Stimulated activated CD4-positive, alpha-beta T cell treated with anti-CD3 and anti-CD28 coated beads, TNF-alpha, amount 100 ng/mL, for 4 hours (primary cell): ENCODE results near the gene HMCN1.
"Not testable (repeated sequence)": the region's sequence is repeated elsewhere in the genome, so short reads cannot be mapped to it uniquely, and the experiment has no call there.

Source experiments
- DNase-seq, 3 experiments: peaks; one replicate each; pipeline ENCODE4 v3.0.0-alpha.2; 2020; ENCODE audit warnings: low read depth in 3 of 3

Gene HMCN1

GRCh38 chr1:185853739-185854138 is 119.5 kb downstream of the HMCN1 start:
- DNase-seq = no peak

- no peak for DNase-seq
These were observed 122.3 kb downstream of the HMCN1 start for GRCh38 chr1:185856482-185856881.

- DNase-seq = no peak
These were observed 123.3 kb downstream of the HMCN1 start for GRCh38 chr1:185857442-185857841.

- no peak for DNase-seq
These were observed 126.1 kb downstream of the HMCN1 start for GRCh38 chr1:185860311-185860710.

- DNase-seq = no peak
These were observed 126.7 kb downstream of the HMCN1 start for GRCh38 chr1:185860859-185861258.

GRCh38 chr1:185861630-185862029 is 127.4 kb downstream of the HMCN1 start:
- no peak for DNase-seq

GRCh38 chr1:185862235-185862634 is 128.0 kb downstream of the HMCN1 start:
- DNase-seq = no peak

- DNase-seq = no peak
These were observed 130.1 kb downstream of the HMCN1 start for GRCh38 chr1:185864331-185864730.

- no peak for DNase-seq
These were observed 130.8 kb downstream of the HMCN1 start for GRCh38 chr1:185864889-185865517.

GRCh38 chr1:185869590-185869989 is 135.4 kb downstream of the HMCN1 start:
- DNase-seq = no peak

- no peak for DNase-seq
These were observed 137.5 kb downstream of the HMCN1 start for GRCh38 chr1:185871627-185872150.

GRCh38 chr1:185874246-185874645 is 140.1 kb downstream of the HMCN1 start:
- DNase-seq = no peak

GRCh38 chr1:185880330-185880729 is 146.1 kb downstream of the HMCN1 start:
- DNase-seq = no peak

GRCh38 chr1:185880779-185881333 is 146.7 kb downstream of the HMCN1 start:
- no peak for DNase-seq

GRCh38 chr1:185886046-185886445 is 151.9 kb downstream of the HMCN1 start:
- DNase-seq = no peak

- DNase-seq = no peak
These were observed 152.5 kb downstream of the HMCN1 start for GRCh38 chr1:185886671-185887070.

- not testable (repeated sequence) for DNase-seq
These were observed 158.7 kb downstream of the HMCN1 start for GRCh38 chr1:185892831-185893403.

- DNase-seq = no peak
These were observed 160.6 kb downstream of the HMCN1 start for GRCh38 chr1:185894791-185895190.

GRCh38 chr1:185895208-185895900 is 161.2 kb downstream of the HMCN1 start:
- DNase-seq = no peak

GRCh38 chr1:185896863-185897262 is 162.7 kb downstream of the HMCN1 start:
- DNase-seq = no peak

GRCh38 chr1:185906186-185906585 is 172.0 kb downstream of the HMCN1 start:
- no peak for DNase-seq

GRCh38 chr1:185907246-185907645 is 173.1 kb downstream of the HMCN1 start:
- no peak for DNase-seq

GRCh38 chr1:185911978-185912377 is 177.8 kb downstream of the HMCN1 start:
- DNase-seq = no peak
